ENCODE results near the gene ERCC1. TPM values are rescaled to one million over a fixed set of nuclear protein-coding genes. Genes with fewer than 3 reads are reported as not detected.

Gene ERCC1
- total RNA-seq, 1 experiment from 2014 or later, result 103 TPM

GRCh38 chr19:45395821-45396617, 27.7 kb downstream of the ERCC1 start (continued):
- no peak for TF ChIP-seq TCF7L2 (IDR thresholded peaks at IDR 0.05; ENCODE audit: borderline replicate concordance, extremely low read depth, insufficient read depth, insufficient read length)

GRCh38 chr19:45391871-45392665, 31.6 kb downstream of the ERCC1 start:
- Histone ChIP-seq H3K9me3 (ENCODE audit: control insufficient read depth in 1 of 2, insufficient read depth in 1 of 2, low read depth in 1 of 2, low read length in 2 of 2) (no peaks in the 10 kb centered on the region), H3K4me3 (replicated peaks in 1 of 2; ENCODE audit: low read depth in 1 of 2, low read length in 2 of 2) (no peak overlapping the region), H3K27me3 (ENCODE audit: insufficient read depth, low read length) (no peaks in the 10 kb centered on the region), H3K4me1 (ENCODE audit: control insufficient read depth in 1 of 2, insufficient read depth in 2 of 2, low read length in 2 of 2) (no peaks in the 10 kb centered on the region), H3K9me2 (ENCODE audit: insufficient read depth) (no peaks in the 10 kb centered on the region), H3K9ac (ENCODE audit: low read length) (no peak overlapping the region), H3K79me2 (ENCODE audit: insufficient read depth, low read length) (no peaks in the 10 kb centered on the region), H3K36me3 (ENCODE audit: control insufficient read depth in 1 of 2, insufficient read depth in 2 of 2, low read length in 2 of 2) (peaks cover 2 to 15% of the 10 kb centered on the region in 2 experiments; a peak in 2 of 4 replicates), H3K4me2 (ENCODE audit: low read length) (no peak overlapping the region), H3K27ac (ENCODE audit: low read depth, low read length) (no peak overlapping the region; the same call in 1 of the 2 replicates), H4K20me1 (ENCODE audit: insufficient read depth) (no peaks in the 10 kb centered on the region), H2AFZ (ENCODE audit: low read depth, low read length, poor library complexity, severe bottlenecking) (no peak overlapping the region)
- ChIA-PET POLR2A (interaction anchor here (2.3 kb wide), 1 partner anchor 11 kb away, joined by 9 read pairs; no protein-coding TSS in a partner anchor), CTCF (interaction anchor here (2.6 kb wide), 1 partner anchor 10 kb away, joined by 13 read pairs; no protein-coding TSS in a partner anchor), RAD21 (ENCODE audit: low non-redundant PET in 1 of 2, low total read pairs in 2 of 2, uncharacterized antibody in 2 of 2, unreplicated experiment in 2 of 2) (no interaction called here)
- TF ChIP-seq CEBPB (IDR thresholded peaks at IDR 0.05; ENCODE audit: low read depth), result no peak
- peak; percentile 4; the same call in 1 of the 2 replicates for TF ChIP-seq JUND (IDR thresholded peaks at IDR 0.05)
- 0 out of 2 replicates have a peak, but pooled peaks have one; percentile 11 for TF ChIP-seq SIN3A (IDR thresholded peaks at IDR 0.05; ENCODE audit: low read depth)
- ATAC-seq (no peak; the same call in 1 of the 2 replicates), DNase-seq (ENCODE audit: low read depth, low spot score) (no peak)
- intact Hi-C loops (cut with micrococcal nuclease), result no loop called here
- BruUV-seq (replicated peaks), result TSS peak; percentile 22

DNA sequence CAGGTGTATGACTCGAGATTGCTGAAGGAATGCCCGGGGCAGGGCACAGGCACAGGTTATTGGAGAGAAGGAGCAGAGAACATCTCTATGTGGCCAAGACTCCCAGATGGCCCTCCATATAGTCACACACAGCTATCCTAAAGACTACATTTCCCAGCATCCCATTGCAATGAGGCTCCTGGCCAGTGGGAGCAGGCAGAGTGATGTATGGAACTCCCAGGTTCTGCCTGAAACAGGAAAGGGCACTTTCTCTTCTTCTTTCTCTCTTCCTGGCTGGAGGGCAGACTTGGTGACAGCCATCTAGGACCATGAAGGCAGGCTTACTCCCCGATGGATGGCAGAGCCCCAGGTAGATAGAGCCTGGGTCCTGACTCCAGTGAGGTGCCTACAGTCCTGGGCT, 32.4 kb downstream of the ERCC1 start:
- Histone ChIP-seq H3K4me1 (ENCODE audit: control insufficient read depth in 1 of 2, insufficient read depth in 2 of 2, low read length in 2 of 2) (no peaks in the 10 kb centered on the region), H3K4me3 (replicated peaks in 1 of 2; ENCODE audit: low read depth in 1 of 2, low read length in 2 of 2) (no peak overlapping the region)
- no peak for TF ChIP-seq EZH2phosphoT487 (IDR thresholded peaks at IDR 0.05; ENCODE audit: borderline replicate concordance)

More for the DNA sequence above, 32.4 kb downstream of the ERCC1 start:
- CTCF ChIA-PET, result interaction anchor here (2.6 kb wide), 1 partner anchor 10 kb away, joined by 13 read pairs; no protein-coding TSS in a partner anchor
- DNase-seq (ENCODE audit: low read depth, low spot score) (no peak), ATAC-seq (peak; percentile 89)
- no TSS peak for BruUV-seq (replicated peaks)
- POLR2A ChIA-PET, result no interaction called here
- no peaks in the 10 kb centered on the region for H3K9me2 ChIP-seq (ENCODE audit: insufficient read depth)
- no peak overlapping the region for H3K27ac ChIP-seq (ENCODE audit: low read depth, low read length)
- no peak overlapping the region for H3K9ac ChIP-seq (ENCODE audit: low read length)
- no peak overlapping the region for H3K4me2 ChIP-seq (ENCODE audit: low read length)
- H3K27me3 ChIP-seq (ENCODE audit: insufficient read depth, low read length), result no peaks in the 10 kb centered on the region
- H3K9me3 ChIP-seq (ENCODE audit: control insufficient read depth in 1 of 2, insufficient read depth in 1 of 2, low read depth in 1 of 2, low read length in 2 of 2), result no peaks in the 10 kb centered on the region
- no peaks in the 10 kb centered on the region for H3K79me2 ChIP-seq (ENCODE audit: insufficient read depth, low read length)
- RAD21 ChIA-PET (ENCODE audit: low non-redundant PET in 1 of 2, low total read pairs in 2 of 2, uncharacterized antibody in 2 of 2, unreplicated experiment in 2 of 2), result interaction anchor here in 1 of 2 experiments (0.6 kb wide), 1 partner anchor 75 kb away, joined by 4 read pairs; no protein-coding TSS in a partner anchor
- H2AFZ ChIP-seq (ENCODE audit: low read depth, low read length, poor library complexity, severe bottlenecking), result no peak overlapping the region
- no peaks in the 10 kb centered on the region for H4K20me1 ChIP-seq (ENCODE audit: insufficient read depth)
- intact Hi-C loops (cut with micrococcal nuclease), result no loop called here
- H3K36me3 ChIP-seq (ENCODE audit: control insufficient read depth in 1 of 2, insufficient read depth in 2 of 2, low read length in 2 of 2), result peaks cover 2 to 15% of the 10 kb centered on the region in 2 experiments; a peak in 2 of 4 replicates
